Measurements from ENCODE around the gene ARHGAP1.

- TF ChIP-seq CTCF (IDR thresholded peaks at IDR 0.05) (no peak), REST (IDR thresholded peaks at IDR 0.05) (no peak), CHD2 (IDR thresholded peaks at IDR 0.05; ENCODE audit: low read length, partially characterized antibody) (no peak), PBX3 (IDR thresholded peaks at IDR 0.05) (no peak), ZFP36 (IDR thresholded peaks at IDR 0.05; ENCODE audit: borderline replicate concordance, partially characterized antibody) (no peak), RNF2 (IDR thresholded peaks at IDR 0.05; ENCODE audit: borderline replicate concordance, low read depth) (no peak), KDM1A (IDR thresholded peaks at IDR 0.05; ENCODE audit: low read depth) (no peak), HES2 (IDR thresholded peaks at IDR 0.05) (no peak), BHLHE40 (IDR thresholded peaks at IDR 0.05; ENCODE audit: low read depth, low read length) (no peak), TP53 (CRISPR knock-in tag; IDR thresholded peaks at IDR 0.05) (no peak), POLR2A (IDR thresholded peaks at IDR 0.05; ENCODE audit: low read length) (no peak), MAFK (IDR thresholded peaks at IDR 0.05; ENCODE audit: partially characterized antibody) (no peak), EP300 (IDR thresholded peaks at IDR 0.05) (no peak), NR3C1 (IDR thresholded peaks at IDR 0.05) (no peak)
These were observed 44.9 kb upstream of the ARHGAP1 start for GRCh38 chr11:46745328-46745727.
